Stimulated activated CD4-positive, alpha-beta T cell treated with anti-CD3 and anti-CD28 coated beads, Interleukin-4, amount 100 ng/mL, for 1 hour (primary cell): Measurements from ENCODE around the gene IQCC.
A peak's percentile ranks its signal among the peaks of the same experiment; 100 is the strongest.

Experiments used
- DNase-seq: peaks from one replicate; pipeline ENCODE4 v3.0.0-alpha.2; 2020

Gene IQCC

DNA sequence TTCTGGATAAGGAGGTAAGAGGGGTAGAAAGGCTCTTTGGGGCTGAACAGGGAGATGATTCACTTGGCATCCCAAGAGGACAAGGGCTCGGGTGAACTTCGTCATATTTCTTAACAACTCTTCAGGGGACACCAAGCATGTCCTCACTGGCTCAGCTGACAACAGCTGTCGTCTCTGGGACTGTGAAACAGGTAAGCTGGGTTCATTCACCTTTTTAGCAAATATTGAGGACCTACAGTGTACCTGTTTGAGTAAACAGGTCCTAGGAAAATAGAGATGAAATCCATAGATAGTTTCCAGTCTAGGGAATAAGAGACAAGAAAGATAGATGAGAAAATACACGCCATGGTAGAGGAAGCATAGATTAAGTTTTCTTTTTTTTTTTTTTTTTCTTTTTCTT, 18.8 kb downstream of the IQCC start:
- no peak for DNase-seq

- DNase-seq = no peak
These were observed 23.3 kb downstream of the IQCC start for GRCh38 chr1:32228771-32229170.

DNA sequence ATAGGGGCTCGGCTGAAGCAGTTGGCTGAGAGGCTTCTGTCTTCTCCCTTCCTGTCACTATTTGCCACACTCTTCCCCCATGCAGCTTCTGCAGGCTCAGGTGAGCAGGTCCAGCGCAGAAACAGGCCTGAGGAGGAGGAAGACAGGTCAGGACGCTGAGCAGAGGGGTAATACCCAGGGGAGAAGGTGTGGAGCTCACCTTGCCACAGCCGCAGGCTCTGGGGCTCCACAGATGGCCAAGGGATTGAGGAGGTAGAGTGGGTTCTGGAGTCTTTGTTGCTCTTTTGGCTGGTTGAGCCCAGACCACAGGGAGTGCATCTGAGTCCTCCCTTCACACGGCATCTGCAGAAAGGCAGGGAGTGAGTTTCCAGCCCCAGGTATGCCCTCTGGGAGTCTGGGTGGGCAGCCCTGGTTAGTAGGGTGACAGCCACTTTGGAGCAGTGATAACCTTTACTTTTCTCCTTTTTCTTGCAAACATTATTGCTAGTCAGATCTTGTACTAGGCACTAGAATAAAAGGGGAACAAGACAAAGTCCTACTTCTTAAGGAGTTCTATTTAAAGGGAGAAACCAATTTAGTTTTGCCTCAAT, 26.5 kb downstream of the IQCC start:
- no peak for DNase-seq

- DNase-seq = no peak
These were observed 27.3 kb downstream of the IQCC start for GRCh38 chr1:32232558-32233304.

DNA sequence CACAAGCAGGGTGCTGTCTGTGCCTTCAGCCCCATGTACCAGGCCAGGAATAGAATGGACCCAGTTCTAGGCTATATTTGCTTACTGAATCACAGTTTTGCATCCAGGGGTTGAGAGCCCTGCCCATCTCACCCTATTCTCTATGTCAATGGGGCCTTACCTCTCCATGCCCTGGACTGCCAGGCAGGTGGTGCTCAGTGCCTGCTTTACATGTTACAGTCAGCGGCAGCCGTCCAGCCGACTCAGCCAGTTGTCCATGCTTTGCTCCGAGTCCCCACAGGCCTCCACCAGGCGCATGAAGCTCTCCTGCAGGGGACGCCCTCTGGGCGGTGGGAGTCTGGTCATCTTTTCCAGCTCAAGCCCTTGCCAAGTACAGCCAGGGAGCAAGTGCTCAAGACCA, 29.3 kb downstream of the IQCC start:
- no peak for DNase-seq

DNA sequence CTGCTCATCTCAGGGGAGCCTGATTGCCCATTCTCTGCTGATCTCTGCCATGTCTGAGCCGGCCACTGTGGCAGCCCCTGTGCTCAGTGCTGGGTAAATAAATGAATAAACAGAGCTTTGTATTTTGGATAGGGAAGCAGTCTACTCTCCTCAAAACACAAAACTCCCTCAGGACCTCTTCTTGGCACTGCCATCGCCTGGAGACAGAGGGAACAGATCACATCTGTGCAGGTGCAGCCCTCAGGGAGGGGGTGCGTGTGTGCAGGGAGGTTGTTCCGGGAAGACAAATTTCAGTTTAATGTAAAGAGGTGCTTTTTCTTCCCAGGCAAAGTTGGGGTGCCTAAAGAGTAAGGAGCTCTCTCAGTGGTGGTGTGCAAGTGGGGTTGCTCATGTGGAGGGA, 33.9 kb downstream of the IQCC start:
- DNase-seq = no peak

- DNase-seq = no peak
These were observed 34.3 kb downstream of the IQCC start for GRCh38 chr1:32239790-32240139.

DNA sequence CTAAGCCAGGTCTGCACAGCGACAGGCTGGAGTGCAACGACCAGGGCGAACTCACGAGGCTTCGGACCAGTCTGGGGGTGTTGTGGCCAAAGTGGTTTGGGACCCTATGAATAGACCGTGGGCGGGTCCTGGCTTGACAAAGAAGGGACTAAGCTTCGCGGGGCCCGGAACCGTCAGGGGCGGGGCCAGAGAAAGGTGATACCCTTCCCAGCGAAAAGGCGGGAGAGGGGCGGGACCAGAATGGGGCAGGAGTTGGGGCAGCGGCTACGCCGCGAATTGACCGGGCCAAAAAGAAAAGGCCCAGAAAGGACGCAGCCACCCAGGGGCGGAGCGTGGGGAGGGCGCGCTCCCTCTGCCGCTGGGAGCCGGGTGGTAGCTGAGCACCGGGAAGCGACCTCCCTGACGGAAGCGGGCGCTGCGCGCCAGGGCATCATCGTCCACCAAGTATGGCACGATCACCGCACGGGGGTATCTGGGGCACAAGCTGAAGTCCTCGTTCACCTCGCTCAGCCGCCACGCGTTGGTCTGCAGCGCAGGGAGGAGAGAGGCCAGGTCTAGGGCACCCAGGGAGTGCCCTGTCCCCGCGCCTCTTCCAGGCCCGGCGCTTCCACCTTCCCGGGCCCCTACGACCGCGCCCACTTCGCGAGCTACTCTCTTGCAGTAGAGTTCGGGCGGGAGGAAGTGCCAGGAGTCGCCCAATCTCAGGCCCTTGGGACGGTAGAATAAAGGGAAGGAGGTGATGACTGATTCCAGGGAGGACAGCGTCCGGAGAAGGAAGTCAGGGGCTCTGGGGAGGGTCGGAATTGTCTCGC, 34.9 kb downstream of the IQCC start:
- DNase-seq = peak; percentile 61

GRCh38 chr1:32241001-32241763, 35.7 kb downstream of the IQCC start:
- peak; percentile 46 for DNase-seq

DNA sequence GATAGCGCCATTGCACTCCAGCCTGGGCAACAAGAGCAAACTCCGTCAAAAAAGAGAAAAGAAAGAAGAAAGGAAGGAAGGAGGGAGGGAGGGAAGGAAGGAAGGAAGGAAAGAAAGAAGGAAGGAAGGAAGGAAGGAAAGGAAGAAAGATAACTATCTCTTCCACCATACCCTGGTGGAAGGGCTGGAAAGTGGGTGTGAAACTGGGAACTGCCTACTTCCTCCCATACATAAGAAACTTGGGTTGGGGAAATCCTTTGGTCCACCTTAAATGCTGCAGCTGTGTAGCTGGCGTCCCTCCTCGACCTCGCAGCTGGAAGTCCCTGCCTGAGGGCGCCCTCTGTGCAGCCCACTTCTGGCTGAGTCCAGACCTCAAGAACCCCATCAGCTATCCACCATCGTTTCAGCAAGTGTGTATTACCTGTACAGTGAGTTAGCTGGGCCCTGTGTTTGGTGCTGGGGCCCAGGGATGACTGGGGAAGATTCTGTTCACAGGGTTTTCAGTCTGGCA, 36.9 kb downstream of the IQCC start:
- DNase-seq = no peak

- DNase-seq = no peak
These were observed 41.4 kb downstream of the IQCC start, which contains the start of gene FAM167B for GRCh38 chr1:32246888-32247273. Gene FAM167B (plus strand): TSS chr1:32247222. CDS start chr1:32247422, 200 bp downstream.

- no peak for DNase-seq
These were observed 42.0 kb downstream of the IQCC start for GRCh38 chr1:32247452-32247851.

DNA sequence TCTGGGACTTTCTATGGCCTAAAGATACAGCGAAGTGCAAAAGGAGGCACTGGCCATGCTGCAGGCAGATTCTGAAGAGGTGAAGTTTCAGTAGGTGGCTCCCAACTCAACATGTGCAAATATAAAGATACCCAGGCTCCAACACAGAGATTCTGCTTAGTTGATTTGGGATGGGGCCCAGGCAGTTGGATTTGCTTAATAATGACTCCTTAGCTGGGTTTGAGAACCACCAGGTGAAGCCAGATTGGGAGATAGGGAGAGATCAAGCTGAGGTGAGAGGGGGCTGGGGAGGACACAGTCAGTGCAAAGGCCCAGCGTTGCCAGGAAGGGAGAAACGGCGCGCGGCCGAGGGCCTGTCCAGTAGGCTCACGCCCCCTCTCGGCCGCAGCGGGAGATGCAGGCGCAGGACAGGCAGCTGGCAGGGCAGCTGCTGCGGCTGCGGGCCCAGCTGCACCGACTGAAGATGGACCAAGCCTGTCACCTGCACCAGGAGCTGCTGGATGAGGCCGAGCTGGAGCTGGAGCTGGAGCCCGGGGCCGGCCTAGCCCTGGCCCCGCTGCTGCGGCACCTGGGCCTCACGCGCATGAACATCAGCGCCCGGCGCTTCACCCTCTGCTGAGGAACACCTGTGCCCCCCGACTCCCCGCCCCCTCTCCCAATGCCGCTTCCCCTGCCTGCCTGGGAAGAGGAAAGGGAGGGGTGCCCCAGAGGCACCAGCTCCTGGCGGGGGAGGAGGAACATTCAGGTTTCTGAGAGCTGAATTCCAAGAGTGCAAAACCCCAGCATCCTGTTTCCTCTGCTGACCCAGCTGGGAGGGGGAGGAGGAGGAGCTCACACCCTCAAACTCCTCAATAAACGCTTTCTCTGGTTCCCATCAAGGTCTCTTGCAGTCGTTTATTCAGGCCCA, 42.8 kb downstream of the IQCC start:
- peak; percentile 81 for DNase-seq

DNA sequence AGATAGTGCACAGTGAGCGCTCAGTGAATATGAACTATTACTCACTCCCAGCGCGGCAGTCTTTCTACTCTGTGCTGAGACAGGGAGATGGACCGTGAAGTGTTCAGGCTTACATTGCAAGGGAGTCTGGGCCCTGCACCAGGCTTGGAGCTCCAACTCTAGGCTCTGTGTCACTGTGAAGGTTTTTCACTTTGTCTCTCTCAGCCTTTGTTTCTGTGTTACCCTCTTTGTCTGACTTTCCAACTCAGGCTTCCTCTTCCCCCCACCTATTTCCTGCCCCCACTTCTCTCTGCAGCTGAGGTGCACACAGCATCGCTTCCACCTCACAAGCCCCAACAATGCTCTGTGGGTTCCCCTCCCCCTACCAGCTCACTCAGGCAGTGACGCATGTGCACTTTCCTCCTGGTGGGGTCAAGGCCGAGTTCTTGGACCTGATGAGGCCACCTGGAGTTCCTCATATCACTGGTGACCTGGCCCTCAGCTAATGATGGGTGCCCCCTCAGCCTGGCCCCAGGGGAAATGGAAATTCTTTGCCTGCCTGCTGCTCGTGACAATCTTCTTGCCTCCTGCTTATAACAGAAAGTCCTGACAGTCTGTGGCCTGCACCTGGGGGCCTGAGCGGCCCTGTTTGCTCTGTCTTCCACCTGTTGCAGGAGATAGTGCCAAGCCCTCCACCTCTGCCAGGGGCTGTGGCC, 44.5 kb downstream of the IQCC start:
- peak; percentile 71 for DNase-seq

DNA sequence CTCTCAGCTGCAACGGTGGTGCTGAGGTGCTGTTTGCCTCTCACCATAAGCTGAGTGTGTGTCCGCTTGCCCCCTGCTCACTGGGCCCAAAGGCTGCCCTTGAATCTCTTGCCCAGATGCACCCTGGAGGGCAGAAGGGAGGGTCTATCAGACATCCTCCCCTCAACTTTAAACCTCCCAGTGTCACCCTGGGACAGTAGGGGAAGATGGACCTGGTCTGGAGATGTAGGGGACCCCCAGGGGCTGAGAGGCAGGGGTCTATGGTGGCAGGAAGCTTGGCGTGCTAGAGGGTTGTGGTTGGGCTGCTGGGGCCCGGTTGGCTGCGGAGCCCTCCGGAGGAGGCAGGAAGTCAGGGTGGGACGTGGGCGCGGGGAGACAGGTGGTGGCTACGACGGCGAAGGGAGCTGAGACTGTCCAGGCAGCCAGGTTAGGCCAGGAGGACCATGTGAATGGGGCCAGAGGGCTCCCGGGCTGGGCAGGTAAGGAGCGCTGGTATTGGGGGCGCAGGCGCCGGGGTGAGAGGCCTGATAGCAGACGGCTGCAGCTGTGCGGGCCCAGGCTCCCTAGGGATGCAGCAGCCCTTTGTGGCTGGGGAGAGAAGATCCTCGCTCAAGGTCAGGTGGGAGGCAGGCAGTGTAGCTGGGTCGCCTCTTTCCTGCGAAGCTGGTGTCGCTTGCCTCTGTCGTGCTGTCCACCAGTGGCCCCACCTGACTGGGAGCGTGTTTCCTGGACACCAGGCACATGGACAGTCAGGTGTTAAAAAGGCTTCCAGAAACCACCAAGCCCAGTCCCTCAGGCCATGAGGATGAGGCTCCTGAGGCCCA, 45.6 kb downstream of the IQCC start, which contains the start of gene LCK:
LCK (plus strand) TSS at position 373 of the 824 bp plus-strand sequence. CDS start 23,065 bp downstream, outside the sequence.
- DNase-seq = peak; percentile 73

DNA sequence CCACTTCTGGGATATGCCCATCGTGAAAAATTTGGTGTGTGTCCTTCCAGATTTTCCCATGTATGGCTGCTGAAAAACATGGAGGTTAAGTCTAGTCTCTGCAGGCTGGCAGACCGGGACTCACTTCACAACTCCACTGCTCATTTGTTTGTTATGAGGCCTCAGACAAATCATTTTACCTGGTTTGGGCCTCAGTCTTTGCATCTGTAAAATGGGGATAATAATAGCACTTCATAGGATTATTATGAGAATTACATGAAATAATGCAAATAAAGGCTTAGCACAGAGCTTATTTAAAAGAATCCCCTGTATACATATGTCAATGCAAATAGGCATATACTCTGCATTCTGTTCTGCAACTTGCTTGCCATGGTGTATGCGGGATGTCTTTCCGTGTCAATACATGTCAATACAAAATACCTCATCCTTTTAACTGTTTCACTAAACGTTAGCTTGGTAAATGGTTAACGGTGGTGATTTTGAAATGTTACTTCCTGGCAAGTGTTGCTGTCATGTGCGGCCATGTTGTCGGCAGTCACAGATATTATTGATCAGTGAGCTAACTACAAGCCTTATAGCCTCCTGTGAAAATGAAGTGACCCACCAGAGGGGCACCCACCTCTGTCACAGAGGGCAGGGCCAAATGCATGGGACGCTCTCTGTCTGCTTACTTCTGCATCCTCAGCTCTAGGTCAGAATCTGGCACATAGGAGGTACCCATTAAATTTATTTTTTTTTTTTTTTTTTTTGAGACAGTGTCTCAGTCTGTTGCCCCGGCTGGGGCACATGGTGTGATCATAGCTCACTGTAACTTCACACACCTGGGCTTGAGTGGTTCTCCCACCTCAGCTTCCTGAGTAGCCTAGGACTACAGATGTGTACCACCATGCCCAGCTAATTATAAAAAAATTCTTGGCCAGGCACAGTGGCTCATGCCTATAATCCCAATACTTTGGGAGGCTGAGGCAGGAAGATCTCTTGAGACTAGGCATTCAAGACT, 49.9 kb downstream of the IQCC start:
- no peak for DNase-seq

DNA sequence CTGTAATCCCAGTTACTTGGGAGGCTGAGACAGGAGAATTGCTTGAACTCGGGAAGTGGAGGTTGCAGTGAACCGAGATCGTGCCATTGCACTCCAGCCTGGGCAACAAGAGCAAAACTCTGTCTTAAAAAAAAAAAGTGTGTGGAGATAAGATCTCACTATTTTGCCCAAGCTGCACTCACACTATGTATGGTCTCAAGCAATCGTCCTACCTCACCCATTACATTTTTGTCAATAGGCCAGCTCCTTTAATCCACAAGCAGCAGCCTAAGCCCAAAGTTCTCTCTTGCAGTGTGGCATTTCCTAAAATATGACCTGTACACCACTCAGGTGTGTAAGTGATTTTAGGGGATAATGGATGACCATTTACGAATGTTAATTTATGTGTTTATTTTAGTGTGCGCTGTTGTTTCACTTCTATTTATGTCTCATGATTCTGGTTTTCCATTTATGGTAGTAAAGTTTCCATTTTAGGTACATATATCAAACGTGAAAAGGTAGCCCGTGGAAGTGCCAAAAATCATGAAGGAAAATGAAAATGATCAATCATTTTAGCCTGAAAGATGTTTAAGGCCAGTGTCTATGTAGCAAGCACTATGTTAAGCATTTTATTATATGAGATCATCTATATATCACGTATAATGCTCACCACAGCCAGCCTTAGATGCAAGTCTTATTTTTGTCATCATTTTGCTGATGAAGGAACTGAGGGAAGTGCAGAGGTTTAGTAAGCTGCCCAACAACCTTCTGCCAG, 51.2 kb downstream of the IQCC start:
- no peak for DNase-seq

DNA sequence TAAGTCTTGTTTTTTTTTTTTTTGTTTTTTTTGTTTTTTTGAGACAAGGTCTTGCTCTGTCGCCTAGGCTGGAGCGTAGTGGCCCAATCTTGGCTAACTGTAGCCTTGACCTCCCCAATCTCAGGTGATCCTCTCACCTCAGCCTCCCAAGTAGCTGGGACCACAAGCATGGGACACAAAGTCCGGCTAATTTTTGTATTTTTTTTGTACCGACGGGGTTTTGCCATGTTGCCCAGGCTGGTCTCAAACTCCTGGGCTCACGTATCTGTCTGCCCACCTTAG, 51.7 kb downstream of the IQCC start:
- DNase-seq = no peak
